SKM-1 treated with dmso at 0.1 percent for 144 hours (cell line): ENCODE measurements around the gene VEGFA.
A peak's percentile ranks its signal among the peaks of the same experiment; 100 is the strongest.

Source experiments
- DNase-seq: peaks from one replicate; lab custom pipeline; 2025; ENCODE audit not compliant: unreplicated experiment; lab: John Stamatoyannopoulos, UW

Gene VEGFA

GRCh38 chr6:43759136-43759906, 10.7 kb upstream of the VEGFA start:
- DNase-seq: no peak

DNA sequence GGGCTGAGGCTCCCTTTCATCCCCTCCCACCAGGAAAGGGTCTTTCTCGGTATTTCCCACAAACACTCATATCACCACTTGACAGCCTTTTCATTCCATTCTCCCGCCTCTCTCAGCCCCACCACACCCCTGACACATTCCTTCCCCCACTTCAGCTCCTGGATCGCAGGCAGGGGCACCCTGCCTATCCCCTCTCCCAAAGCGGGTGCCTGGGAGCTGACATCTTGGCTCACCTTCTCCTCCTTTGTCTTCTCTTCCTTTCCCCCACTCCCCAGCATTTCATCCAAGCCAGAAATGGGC, 10.2 kb upstream of the VEGFA start:
- no peak for DNase-seq

GRCh38 chr6:43760210-43761168, 9.5 kb upstream of the VEGFA start:
- DNase-seq: no peak

GRCh38 chr6:43761666-43762409, 8.2 kb upstream of the VEGFA start:
- DNase-seq: no peak

DNA sequence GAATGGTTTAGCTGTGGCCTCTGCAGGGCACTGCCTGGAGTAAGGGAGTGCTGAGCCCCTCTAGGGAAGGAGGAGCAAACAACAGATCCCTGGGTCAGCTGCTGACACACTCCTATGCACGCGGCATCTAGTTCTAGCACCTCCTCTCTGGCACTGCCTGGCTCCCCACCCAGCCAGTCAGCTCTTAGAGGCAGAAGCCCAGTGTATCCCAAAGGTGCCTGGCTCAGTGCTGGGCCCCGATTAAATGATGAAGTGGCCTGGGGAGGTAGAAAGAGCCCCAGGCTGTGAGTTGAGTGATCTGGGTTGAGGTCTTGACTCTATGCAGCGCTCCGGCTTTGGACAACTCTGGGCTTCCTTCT, 7.6 kb upstream of the VEGFA start:
- no peak for DNase-seq

GRCh38 chr6:43762966-43763695, 6.9 kb upstream of the VEGFA start:
- DNase-seq: no peak

DNA sequence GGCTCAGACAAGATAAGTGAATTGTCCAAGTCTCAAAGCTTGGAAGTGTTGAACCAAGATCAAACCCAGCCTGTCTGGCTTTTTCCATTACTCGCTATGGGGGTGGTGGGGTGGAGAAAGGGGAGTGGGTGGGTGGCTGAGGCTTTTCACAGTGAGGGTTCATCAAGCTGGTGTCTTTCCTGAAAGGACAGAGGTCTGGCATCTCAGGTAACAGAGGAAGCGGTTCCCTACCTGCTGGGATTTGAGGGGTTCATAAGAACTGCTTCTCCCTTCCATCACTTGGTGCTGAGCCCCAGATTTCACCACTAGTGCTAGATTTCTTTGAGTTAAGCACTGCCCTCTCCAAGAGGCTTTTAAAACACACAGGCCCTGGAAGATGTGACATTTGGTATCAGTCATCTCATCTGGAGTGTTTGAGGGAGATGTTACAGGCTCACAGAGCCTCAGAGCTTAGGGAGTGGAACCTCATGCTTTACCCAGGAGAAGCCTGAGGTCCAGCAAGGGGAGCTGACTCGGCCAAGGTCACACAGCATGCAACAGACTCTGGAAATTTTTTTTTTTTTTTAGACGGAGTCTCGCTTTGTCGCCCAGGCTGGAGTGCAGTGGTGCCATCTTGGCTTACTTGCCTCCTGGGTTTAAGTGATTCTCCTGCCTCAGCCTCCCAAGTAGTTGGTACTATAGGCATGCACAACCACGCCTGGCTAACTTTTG, 6.0 kb upstream of the VEGFA start:
- no peak for DNase-seq

DNA sequence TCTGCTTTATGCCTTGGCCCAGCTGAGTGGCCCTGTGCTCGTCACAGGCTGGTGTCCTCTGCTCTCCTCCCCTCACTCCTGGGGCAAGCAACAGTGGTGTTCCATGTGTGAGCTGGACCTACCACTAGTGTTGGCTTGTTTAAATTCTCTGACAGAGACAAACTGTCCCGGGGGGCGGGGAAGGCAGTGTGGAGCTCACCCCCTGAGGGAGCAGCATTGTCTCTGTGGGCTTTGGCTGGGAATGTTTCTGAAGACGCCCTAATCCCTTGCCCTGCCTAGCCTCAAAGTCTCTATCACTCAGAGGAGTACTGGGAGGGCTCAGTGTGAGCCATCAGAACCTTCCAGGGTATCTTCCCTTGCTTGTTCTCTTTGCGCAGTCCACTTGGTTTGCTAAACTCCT, 5.2 kb upstream of the VEGFA start:
- no peak for DNase-seq

- DNase-seq: no peak
Measured at GRCh38 chr6:43765776-43766499, 4.1 kb upstream of the VEGFA start.

- no peak for DNase-seq
Measured at GRCh38 chr6:43766500-43766853, 3.5 kb upstream of the VEGFA start.

- DNase-seq: no peak
Measured at GRCh38 chr6:43766964-43767461, 3.0 kb upstream of the VEGFA start.

DNA sequence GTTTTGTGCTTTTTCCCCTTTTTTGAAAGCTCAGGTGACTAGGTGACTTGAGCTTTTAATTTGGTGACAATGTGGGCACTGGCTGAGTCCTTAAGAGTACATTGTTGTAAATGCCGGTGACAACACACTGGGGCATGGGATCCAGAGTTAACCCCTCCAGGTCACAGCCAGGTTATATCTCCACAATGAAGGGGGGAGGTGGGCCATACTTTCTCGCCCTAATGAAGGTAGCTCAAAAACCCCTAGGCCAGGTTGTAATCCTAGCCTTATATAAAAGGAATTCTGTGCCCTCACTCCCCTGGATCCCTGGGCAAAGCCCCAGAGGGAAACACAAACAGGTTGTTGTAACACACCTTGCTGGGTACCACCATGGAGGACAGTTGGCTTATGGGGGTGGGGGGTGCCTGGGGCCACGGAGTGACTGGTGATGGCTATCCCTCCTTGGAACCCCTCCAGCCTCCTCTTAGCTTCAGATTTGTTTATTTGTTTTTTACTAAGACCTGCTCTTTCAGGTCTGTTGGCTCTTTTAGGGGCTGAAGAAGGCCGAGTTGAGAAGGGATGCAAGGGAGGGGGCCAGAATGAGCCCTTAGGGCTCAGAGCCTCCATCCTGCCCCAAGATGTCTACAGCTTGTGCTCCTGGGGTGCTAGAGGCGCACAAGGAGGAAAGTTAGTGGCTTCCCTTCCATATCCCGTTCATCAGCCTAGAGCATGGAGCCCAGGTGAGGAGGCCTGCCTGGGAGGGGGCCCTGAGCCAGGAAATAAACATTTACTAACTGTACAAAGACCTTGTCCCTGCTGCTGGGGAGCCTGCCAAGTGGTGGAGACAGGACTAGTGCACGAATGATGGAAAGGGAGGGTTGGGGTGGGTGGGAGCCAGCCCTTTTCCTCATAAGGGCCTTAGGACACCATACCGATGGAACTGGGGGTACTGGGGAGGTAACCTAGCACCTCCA, 2.2 kb upstream of the VEGFA start:
- no peak for DNase-seq

DNA sequence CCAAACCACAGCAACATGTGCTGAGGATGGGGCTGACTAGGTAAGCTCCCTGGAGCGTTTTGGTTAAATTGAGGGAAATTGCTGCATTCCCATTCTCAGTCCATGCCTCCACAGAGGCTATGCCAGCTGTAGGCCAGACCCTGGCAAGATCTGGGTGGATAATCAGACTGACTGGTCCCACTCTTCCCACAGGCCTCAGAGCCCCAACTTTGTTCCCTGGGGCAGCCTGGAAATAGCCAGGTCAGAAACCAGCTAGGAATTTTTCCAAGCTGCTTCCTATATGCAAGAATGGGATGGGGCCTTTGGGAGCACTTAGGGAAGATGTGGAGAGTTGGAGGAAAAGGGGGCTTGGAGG, 1.5 kb upstream of the VEGFA start:
- no peak for DNase-seq

DNA sequence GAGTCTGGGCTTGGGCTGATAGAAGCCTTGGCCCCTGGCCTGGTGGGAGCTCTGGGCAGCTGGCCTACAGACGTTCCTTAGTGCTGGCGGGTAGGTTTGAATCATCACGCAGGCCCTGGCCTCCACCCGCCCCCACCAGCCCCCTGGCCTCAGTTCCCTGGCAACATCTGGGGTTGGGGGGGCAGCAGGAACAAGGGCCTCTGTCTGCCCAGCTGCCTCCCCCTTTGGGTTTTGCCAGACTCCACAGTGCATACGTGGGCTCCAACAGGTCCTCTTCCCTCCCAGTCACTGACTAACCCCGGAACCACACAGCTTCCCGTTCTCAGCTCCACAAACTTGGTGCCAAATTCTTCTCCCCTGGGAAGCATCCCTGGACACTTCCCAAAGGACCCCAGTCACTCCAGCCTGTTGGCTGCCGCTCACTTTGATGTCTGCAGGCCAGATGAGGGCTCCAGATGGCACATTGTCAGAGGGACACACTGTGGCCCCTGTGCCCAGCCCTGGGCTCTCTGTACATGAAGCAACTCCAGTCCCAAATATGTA, 957 bp upstream of the VEGFA start:
- no peak for DNase-seq

- DNase-seq: peak; percentile 83
Measured at GRCh38 chr6:43770372-43771209, 580 bp downstream of the VEGFA start.

- no peak for DNase-seq
Measured at GRCh38 chr6:43771210-43771857, 1.3 kb downstream of the VEGFA start.
